ENCODE data around the gene KANK2.

Gene KANK2

DNA sequence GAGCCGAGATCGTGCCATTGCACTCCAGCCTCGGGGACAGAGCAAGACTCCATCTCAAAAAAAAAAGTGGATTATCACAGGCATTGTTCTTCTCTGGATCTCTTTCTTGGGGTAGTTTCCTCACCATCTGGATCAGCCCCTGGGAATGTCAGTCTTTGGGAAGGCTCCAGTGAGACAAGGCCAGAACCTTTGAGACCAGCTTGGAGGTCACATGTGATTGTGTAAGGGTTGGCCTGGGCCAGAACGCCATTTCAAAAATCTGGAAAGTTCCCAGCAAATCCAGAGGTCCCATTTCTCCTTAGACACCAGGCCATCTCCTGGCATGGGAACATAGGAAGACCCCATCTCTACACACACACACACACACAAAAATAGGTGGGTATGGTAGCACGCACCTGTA, 27.8 kb upstream of the KANK2 start:
- no peak for DNase-seq

- DNase-seq: no peak
Observed at GRCh38 chr19:11224429-11224828, 27.1 kb upstream of the KANK2 start.

DNA sequence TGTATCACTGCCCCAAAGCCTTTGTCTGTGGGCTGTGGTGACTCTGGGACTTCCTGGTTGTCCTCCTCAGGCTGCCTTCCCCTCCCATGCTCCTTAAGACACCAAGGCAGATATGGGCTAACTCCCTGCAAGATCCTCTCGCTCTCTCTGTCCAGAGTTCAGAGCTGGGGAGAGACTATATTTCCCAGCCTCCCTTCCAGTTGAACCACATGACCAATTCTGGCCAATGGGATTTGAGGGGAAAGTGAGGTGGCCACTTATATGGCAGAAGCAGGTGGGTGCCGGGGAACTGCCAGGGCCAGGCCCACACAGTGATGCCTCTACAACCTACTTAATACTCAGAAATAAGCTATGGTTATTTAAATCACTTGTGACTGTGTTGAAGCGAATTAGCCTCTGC, 25.9 kb upstream of the KANK2 start:
- DNase-seq: no peak

- no peak for DNase-seq
Observed at GRCh38 chr19:11221082-11221598, 23.8 kb upstream of the KANK2 start.

- DNase-seq: no peak
Observed at GRCh38 chr19:11214387-11214786, 17.0 kb upstream of the KANK2 start.

DNA sequence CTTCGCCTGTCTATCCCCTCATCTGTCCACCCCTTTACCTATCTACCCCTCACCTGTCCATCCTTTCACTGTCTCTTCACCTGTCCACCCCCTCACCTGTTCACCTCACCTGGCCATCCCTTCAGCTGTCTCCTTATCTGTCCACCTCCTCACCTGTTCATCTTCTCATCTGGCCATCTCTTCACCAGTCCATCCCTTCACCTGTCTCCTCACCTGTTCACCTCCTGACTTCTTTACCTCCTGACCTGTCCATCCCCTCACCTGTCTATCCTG, 13.2 kb upstream of the KANK2 start:
- no peak for DNase-seq

- DNase-seq: no peak
Observed at GRCh38 chr19:11209839-11210655, 12.7 kb upstream of the KANK2 start.

- DNase-seq: no peak
Observed at GRCh38 chr19:11208561-11209471, 11.5 kb upstream of the KANK2 start.

- no peak for DNase-seq
Observed at GRCh38 chr19:11205939-11206570, 8.7 kb upstream of the KANK2 start.

DNA sequence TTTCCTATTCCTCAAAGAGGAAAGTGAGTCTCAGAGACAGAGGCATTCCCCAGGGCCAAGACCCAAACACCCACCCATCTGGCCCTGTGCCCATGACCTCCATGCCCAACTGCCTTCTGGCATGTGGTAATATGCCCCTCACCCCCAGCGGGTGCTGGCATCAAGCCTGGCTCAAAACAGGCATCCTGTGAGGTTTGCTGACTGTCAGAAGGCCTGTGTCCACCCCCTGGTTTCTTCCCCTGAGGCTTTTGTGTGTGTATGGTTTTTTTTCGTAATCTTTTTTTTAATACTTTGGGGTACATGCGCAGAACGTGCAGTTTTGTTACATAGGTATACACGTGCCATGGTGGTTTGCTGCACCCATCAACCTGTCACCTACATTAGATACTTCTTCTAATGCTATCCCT, 7.6 kb upstream of the KANK2 start:
- DNase-seq: no peak

DNA sequence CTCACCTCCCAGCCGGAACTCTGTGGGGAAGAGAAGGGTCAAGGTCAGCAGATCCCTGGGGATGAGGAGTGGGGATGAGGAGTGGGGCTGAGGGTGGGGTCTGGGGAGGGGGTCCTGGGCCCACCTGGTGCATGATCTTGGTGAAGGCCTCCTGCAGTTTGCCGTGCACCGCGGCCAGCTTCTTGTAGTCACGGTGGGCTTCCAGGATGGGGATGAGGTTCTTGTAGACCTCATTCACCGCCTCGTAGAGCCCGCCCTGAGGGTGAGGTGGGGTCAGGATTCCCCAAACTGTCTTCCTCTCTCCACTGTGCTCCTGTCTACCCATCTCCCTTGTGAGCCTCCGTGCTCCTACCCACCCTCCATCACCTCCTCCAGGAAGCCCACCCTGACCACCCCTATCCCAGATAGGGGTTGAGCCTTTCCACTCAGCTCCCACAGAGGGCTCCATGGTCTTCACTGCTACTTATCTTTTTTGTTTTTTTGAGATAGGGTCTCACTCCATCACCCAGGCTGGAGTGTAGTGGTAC, 6.8 kb upstream of the KANK2 start:
- DNase-seq: no peak

DNA sequence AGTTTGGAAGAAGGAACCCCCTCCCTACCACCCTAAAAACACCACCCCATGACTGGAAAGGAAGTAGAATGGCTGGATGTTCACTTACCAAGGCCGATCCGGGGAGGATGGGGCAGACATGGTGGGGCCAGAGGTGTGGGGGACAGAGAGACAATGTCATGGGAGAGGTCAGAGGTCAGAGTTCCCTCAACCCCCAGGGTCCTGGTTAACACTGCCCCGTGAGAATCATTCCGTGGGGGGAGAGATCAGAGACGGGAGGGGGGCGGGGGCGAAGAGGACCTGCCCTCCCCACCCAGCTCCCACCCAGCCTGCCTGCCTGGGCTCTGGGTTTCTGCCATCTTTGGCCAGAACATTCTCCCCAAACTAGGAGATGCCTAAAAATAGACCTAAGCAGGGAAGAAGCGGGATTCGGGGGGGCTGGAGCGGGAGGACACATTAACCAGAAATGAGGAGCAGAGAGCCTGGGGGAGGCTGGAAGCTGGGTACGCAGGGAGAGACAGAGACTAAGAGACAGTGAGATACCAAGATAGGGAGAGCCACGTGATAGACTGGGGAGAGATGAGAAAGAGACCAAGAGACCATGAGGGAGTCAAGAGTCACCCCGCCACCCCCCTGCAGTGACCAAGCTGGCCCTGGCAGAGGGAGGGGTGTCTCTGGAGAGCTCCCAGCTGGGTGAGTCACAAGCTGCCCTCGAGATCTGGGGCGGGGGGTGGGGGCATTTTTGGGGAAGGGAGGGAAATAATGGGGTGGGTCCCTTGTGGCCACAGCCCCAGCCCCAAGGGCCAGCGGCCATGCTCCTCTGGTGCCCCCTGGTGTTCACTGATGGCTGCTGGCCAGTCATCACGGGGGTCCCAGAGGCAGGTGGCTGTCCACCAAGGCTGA, 6.1 kb upstream of the KANK2 start:
- DNase-seq: no peak

DNA sequence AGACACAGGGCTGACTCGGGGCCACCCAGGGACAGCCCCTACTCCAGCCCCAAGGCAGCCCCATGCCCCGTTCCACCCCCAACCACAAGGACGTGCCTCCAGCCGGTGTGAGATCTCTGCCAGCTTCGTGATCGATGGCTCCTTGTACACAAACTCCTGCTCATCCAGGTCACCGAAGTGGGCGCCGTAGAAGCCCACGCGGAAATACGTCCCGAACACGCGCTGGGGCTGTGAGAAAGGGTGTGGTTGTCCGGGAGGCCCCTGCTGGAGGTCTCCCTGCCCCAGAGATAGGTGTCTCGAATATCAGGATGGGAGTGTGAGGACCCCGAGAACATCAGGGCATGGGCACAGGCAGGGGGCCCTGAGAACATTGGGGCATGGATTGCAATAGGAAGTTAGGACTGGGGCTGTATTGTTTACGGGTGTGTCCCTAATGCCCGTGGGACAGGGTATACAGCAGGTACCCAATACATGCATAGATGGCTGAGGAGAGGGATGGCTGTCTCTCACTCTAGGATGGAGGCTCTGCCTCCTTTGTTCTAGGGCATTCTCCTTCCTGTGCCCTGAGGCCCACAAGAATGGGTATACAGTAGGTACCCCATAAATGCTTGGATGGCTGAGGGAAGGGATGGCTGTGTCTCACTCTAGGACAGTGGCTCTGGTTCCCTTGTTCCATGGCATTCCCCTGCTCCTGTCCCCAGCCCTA, 5.3 kb upstream of the KANK2 start:
- no peak for DNase-seq

DNA sequence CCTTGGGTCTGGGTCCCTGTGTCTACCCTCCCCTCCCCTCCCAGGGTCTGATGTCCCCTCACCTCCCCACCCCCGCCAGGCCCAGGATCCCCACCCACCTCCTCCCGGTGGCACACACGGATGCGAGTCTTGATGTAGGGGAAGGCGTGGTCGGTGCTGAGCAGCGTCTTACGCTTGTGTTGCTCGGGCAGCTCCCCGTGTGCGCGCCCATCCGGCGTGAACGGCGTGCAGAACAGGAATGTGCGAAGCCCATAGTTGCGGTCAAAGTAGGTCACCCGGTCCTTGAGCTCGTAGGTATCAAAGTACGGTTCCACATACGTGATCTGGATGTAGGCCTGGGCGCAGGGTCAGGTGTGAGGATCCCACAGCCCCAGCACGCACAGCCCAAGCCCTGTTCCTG, 4.4 kb upstream of the KANK2 start:
- no peak for DNase-seq

GRCh38 chr19:11200931-11201330, 3.6 kb upstream of the KANK2 start:
- no peak for DNase-seq

DNA sequence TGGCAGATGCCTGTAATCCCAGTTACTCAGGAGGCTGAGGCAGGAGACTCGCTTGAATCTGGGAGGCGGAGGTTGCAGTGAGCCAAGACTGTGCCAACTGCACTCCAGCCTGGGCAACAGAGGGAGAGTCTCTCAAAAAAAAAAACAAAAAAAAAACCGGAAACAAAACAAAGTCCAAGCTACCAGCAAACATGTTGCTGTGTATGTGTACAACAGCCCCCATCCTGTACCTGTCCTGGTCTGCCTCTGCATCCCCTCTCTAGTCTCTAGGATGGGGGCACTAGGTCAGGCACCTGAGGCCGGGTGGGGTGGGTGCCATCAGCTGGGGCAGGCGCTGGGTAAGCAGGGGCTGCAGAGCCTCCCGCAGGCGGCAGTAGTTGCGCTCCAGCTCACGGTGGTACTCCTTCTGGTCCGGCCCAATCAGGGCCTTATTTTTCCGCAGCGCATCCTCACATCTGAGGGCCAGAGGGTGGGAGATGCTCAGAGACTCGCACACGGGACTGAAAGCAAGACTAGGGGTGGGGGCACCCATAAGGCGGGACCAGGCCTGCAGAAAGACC, 2.8 kb upstream of the KANK2 start:
- DNase-seq: no peak

DNA sequence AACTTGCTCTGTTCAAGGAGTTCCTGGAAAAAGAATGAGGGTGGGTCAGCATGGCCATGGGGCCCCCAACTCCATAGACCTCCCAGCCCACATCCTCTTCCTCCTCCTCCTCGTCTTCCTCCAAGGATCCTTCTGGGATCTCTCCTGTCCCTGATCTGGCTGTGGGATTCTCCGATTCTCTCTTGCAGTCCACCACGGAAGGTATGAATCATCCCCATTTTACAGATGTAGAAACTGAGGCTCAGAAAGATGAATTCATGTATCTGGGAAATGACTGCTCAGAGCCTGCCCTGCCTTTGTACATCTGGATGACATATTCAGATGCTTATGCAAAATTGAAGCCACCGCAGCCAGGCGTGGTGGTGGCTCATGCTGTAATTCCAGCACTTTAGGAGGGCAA, 2.2 kb upstream of the KANK2 start:
- DNase-seq: no peak

- no peak for DNase-seq
Observed at GRCh38 chr19:11198769-11199424, 1.6 kb upstream of the KANK2 start.

DNA sequence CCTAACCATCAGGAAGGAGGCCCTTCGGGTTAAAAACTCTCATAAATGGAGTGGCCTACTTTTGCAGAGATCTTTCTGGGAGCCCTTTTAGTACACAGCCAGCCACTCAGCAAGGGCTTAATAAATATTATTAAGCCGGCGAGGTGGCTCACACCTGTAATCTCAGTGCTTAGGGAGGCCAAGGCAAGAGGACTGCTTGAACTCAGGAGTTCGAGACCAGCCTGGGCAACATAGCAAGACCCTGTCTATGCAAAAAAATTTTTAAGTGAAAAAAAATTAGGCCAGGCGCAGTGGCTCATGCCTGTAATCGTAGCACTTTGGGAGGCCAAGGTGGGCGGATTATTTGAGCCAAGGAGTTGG, 810 bp upstream of the KANK2 start:
- DNase-seq: no peak

- DNase-seq: no peak
Observed at GRCh38 chr19:11196406-11197287, 698 bp downstream of the KANK2 start.
